ENCODE data around the gene RBBP5. TPM values are rescaled to one million over a fixed set of nuclear protein-coding genes. Genes with fewer than 3 reads are reported as not detected.

RBBP5 gene
- total and polyA plus RNA-seq, 2 donors (not counting 1 experiment from before 2014, with no cell fraction given): 6.8 to 18.5 TPM

- ATAC-seq (ENCODE audit: low read depth): no peak
- DNase-seq: no peak
- TF ChIP-seq CTCF (IDR thresholded peaks at IDR 0.05) (no peak), EZH2 (IDR thresholded peaks at IDR 0.05; ENCODE audit: borderline replicate concordance, insufficient read depth, low read depth, low read length, poor library complexity, severe bottlenecking) (no peak)
- Mint-ChIP-seq H3K4me3 (no peak overlapping the region), H3K9me3 (ENCODE audit: insufficient read depth) (no peaks in the 10 kb centered on the region), H3K27ac (no peak overlapping the region), H3K27me3 (no peaks in the 10 kb centered on the region), H3K4me1 (no peaks in the 10 kb centered on the region)
- ChIA-PET CTCF (no interaction called here), POLR2A (no interaction called here)
- Histone ChIP-seq H3K9ac (ENCODE audit: low read length) (no peak overlapping the region), H4K20me1 (ENCODE audit: control insufficient read depth, insufficient read depth, low read length, poor library complexity, severe bottlenecking) (no peaks in the 10 kb centered on the region), H3K4me2 (replicated peaks; ENCODE audit: low read depth, low read length, poor library complexity, severe bottlenecking) (no peak overlapping the region), H3K9me3 (ENCODE audit: control extremely low read depth in 1 of 3, control insufficient read depth in 2 of 3, insufficient read depth in 1 of 3, low read length in 2 of 3) (peaks cover 1 to 20% (median 18%) of the 10 kb centered on the region in 3 donors), H3K36me3 (replicated peaks in 1 of 2; ENCODE audit: control extremely low read depth in 1 of 2, control insufficient read depth in 1 of 2, extremely low read depth in 1 of 2, insufficient read depth in 2 of 2, low read length in 1 of 2) (peaks cover 12 to 55% of the 10 kb centered on the region in 2 experiments), H3K4me3 (ENCODE audit: control extremely low read depth in 1 of 5, extremely low read depth in 1 of 5, insufficient read depth in 1 of 5, low read depth in 2 of 5, low read length in 4 of 5) (no peak overlapping the region), H2AFZ (ENCODE audit: insufficient read depth, low read depth, low read length, poor library complexity, severe bottlenecking) (no peak overlapping the region), H3K4me1 (ENCODE audit: control insufficient read depth in 2 of 2, insufficient read depth in 2 of 2, low read length in 2 of 2) (no peaks in the 10 kb centered on the region), H3K27ac (ENCODE audit: low read length in 2 of 2) (no peak overlapping the region), H3K27me3 (replicated peaks in 1 of 4; ENCODE audit: control extremely low read depth in 1 of 4, control insufficient read depth in 3 of 4, insufficient read depth in 4 of 4, low read length in 3 of 4) (no peaks in the 10 kb centered on the region), H3K79me2 (ENCODE audit: control insufficient read depth, insufficient read depth, low read length) (no peaks in the 10 kb centered on the region)
- 100% methylated on average over 3 of the region's 4 CpGs for WGBS (ENCODE audit: insufficient coverage)
- intact Hi-C loops (cut with micrococcal nuclease): no loop called here
Observed at GRCh38 chr1:205152505-205152904, 30.7 kb upstream of the RBBP5 start.

GRCh38 chr1:205150651-205151428, 29.1 kb upstream of the RBBP5 start:
- intact Hi-C loops (cut with micrococcal nuclease): no loop called here
- Histone ChIP-seq H3K4me1 (ENCODE audit: control insufficient read depth in 2 of 2, insufficient read depth in 2 of 2, low read length in 2 of 2) (no peaks in the 10 kb centered on the region), H3K79me2 (ENCODE audit: control insufficient read depth, insufficient read depth, low read length) (no peaks in the 10 kb centered on the region), H3K9me3 (ENCODE audit: control extremely low read depth in 1 of 3, control insufficient read depth in 2 of 3, insufficient read depth in 1 of 3, low read length in 2 of 3) (peaks cover 0 to 7% (median 3%) of the 10 kb centered on the region in 3 donors), H3K9ac (ENCODE audit: low read length) (no peak overlapping the region), H3K27ac (ENCODE audit: low read length in 2 of 2) (no peak overlapping the region), H2AFZ (ENCODE audit: insufficient read depth, low read depth, low read length, poor library complexity, severe bottlenecking) (no peak overlapping the region), H3K27me3 (replicated peaks in 1 of 4; ENCODE audit: control extremely low read depth in 1 of 4, control insufficient read depth in 3 of 4, insufficient read depth in 4 of 4, low read length in 3 of 4) (no peaks in the 10 kb centered on the region), H3K36me3 (replicated peaks in 1 of 2; ENCODE audit: control extremely low read depth in 1 of 2, control insufficient read depth in 1 of 2, extremely low read depth in 1 of 2, insufficient read depth in 2 of 2, low read length in 1 of 2) (peaks cover 4 to 49% of the 10 kb centered on the region in 2 experiments), H3K4me2 (replicated peaks; ENCODE audit: low read depth, low read length, poor library complexity, severe bottlenecking) (no peak overlapping the region), H4K20me1 (ENCODE audit: control insufficient read depth, insufficient read depth, low read length, poor library complexity, severe bottlenecking) (no peaks in the 10 kb centered on the region), H3K4me3 (ENCODE audit: control extremely low read depth in 1 of 5, extremely low read depth in 1 of 5, insufficient read depth in 1 of 5, low read depth in 2 of 5, low read length in 4 of 5) (no peak overlapping the region)
- TF ChIP-seq CTCF (IDR thresholded peaks at IDR 0.05): no peak
- TF ChIP-seq EZH2 (IDR thresholded peaks at IDR 0.05; ENCODE audit: borderline replicate concordance, insufficient read depth, low read depth, low read length, poor library complexity, severe bottlenecking): no peak
- DNase-seq: no peak
- CTCF ChIA-PET: interaction anchor here (0.7 to 2.1 kb wide), 3 partner anchors 10 to 263 kb away, joined by 3 to 12 read pairs (median 3); partner anchors contain the start of gene RBBP5
- POLR2A ChIA-PET: no interaction called here
- no peaks in the 10 kb centered on the region for H3K27me3 Mint-ChIP-seq
- 100% methylated on average over 2 of the region's 5 CpGs for WGBS (ENCODE audit: insufficient coverage)
- no peak overlapping the region for H3K27ac Mint-ChIP-seq
- no peaks in the 10 kb centered on the region for H3K9me3 Mint-ChIP-seq (ENCODE audit: insufficient read depth)
- no peaks in the 10 kb centered on the region for H3K4me1 Mint-ChIP-seq
- ATAC-seq (ENCODE audit: low read depth): no peak
- no peak overlapping the region for H3K4me3 Mint-ChIP-seq

All from B cell (primary cell).